WERI-Rb-1 (cell line): ENCODE results near the gene SLC17A2.
A peak's percentile ranks its signal among the peaks of the same experiment; 100 is the strongest.

Source experiments
- DNase-seq: peaks from one replicate; pipeline ENCODE4 v3.0.0-alpha.2; 2020
- H3K27ac ChIP-seq: fragments of 250-450 bp; sonication (Bioruptor Pico); 2 replicates; pipeline ENCODE4 v1.5.1; 2020; ENCODE audit warnings: mild to moderate bottlenecking, moderate library complexity
- H3K27me3 ChIP-seq: fragments of 250-450 bp; sonication (Bioruptor Pico); 2 replicates; pipeline ENCODE4 v1.5.1; 2021; ENCODE audit warnings: mild to moderate bottlenecking, low read depth, moderate library complexity; ENCODE audit not compliant: insufficient read depth, severe bottlenecking
- H3K36me3 ChIP-seq: fragments of 250-450 bp; sonication (Bioruptor Pico); 2 replicates; pipeline ENCODE4 v1.5.1; 2020; ENCODE audit warnings: mild to moderate bottlenecking, moderate library complexity
- H3K4me3 ChIP-seq: 2 replicates; pipeline ENCODE4 v1.5.1; 2011; ENCODE audit warnings: low read depth, mild to moderate bottlenecking, control low read depth, low read length
- H3K9me3 ChIP-seq: fragments of 250-450 bp; sonication (Bioruptor Pico); 2 replicates; pipeline ENCODE4 v1.5.1; 2021; ENCODE audit warnings: mild to moderate bottlenecking, moderate library complexity; ENCODE audit not compliant: severe bottlenecking
- CTCF ChIP-seq: IDR thresholded peaks from 2 replicates; pipeline ENCODE4 v1.5.1; 2011; ENCODE audit warnings: low read depth, mild to moderate bottlenecking, control low read depth, inconsistent platforms, low read length

SLC17A2 gene

DNA sequence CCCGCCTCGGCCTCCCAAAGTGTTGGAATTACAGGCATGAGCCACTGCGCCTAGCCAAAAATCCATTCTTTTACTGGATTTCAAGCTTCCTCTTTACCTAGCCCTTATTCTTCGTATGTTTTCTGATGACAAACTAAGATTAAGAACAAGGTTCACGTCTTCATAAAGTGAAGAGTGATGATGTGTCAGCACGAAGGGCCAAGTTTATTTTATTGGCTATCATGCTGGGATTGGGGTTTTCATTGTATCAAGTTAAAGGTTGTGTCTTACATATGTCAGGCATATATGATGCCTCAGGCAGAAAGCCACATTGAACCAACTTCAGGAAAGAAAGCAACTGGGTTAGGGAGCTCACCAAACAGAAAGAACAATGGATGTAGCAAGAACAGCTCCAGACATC is 36.7 kb downstream of the SLC17A2 start:
- Histone ChIP-seq H3K36me3 (no peaks in the 10 kb centered on the region), H3K9me3 (no peaks in the 10 kb centered on the region), H3K4me3 (no peak overlapping the region), H3K27ac (no peak overlapping the region), H3K27me3 (no peaks in the 10 kb centered on the region)
- TF ChIP-seq CTCF, result no peak
- DNase-seq, result no peak

DNA sequence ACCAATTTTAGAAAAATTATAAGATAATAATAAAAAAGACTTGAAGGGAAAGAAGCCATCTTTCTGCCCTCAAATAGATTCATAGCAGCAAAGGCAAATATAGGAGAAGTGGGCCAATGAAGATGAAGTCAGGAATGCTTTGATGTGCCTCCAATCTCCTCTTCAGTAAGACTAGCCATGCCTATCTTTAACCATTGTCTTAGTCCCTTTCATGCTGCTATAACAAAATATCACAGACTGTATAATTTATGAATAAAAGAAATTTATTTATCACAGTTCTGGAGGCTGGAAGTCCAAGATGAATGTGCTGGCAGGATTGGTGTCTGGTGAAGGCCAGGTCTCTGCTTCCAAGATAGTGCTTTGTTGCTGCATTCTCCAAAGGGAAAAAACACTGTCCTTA is 37.6 kb downstream of the SLC17A2 start:
- H3K4me3 ChIP-seq, result no peak overlapping the region

GRCh38 chr6:25889877-25890853 is 40.3 kb downstream of the SLC17A2 start:
- H3K27me3 ChIP-seq, result no peaks in the 10 kb centered on the region
- no peak overlapping the region for H3K27ac ChIP-seq
- no peak overlapping the region for H3K4me3 ChIP-seq
- TF ChIP-seq CTCF, result peak; percentile 60
- H3K36me3 ChIP-seq, result no peaks in the 10 kb centered on the region
- peak; percentile 55 for DNase-seq
- no peaks in the 10 kb centered on the region for H3K9me3 ChIP-seq

More for the DNA sequence above, 37.6 kb downstream of the SLC17A2 start:
- Histone ChIP-seq H3K36me3 (no peaks in the 10 kb centered on the region), H3K27ac (no peak overlapping the region), H3K27me3 (no peaks in the 10 kb centered on the region), H3K9me3 (no peaks in the 10 kb centered on the region)
- TF ChIP-seq CTCF, result no peak
- DNase-seq, result no peak

DNA sequence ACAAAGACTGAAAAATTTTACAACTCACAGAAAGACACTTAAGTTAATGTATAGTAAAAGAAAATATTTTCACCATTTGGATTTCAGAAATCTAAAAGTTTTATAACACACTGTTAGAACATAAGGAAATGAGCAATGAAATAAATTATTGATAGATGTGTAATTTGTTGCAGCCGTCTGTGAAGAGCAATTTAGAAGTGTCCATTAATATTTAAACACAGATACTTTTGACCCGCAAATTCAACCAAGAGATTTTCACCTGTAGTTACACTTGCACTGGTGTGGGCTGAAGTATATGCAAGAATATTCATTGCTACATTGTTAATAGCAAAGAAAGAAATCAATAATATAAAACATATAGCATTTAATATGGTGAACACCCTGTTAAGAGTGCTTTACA is 41.9 kb downstream of the SLC17A2 start:
- no peak overlapping the region for H3K27ac ChIP-seq
- DNase-seq, result no peak
- H3K9me3 ChIP-seq, result no peaks in the 10 kb centered on the region
- H3K4me3 ChIP-seq, result no peak overlapping the region
- no peaks in the 10 kb centered on the region for H3K36me3 ChIP-seq
- TF ChIP-seq CTCF, result no peak
- no peaks in the 10 kb centered on the region for H3K27me3 ChIP-seq

- DNase-seq, result no peak
- H3K27ac ChIP-seq, result no peak overlapping the region
- no peak overlapping the region for H3K4me3 ChIP-seq
- H3K9me3 ChIP-seq, result no peaks in the 10 kb centered on the region
- no peak for TF ChIP-seq CTCF
- H3K36me3 ChIP-seq, result no peaks in the 10 kb centered on the region
- H3K27me3 ChIP-seq, result no peaks in the 10 kb centered on the region
Measured at GRCh38 chr6:25886066-25886465, 44.4 kb downstream of the SLC17A2 start.
